Measurements from ENCODE around the gene SYT8. TPM values are rescaled to one million over a fixed set of nuclear protein-coding genes. Genes with fewer than 3 reads are reported as not detected.

Gene SYT8
- total RNA-seq, 1 experiment from 2014 or later = 7.8 TPM

GRCh38 chr11:1867381-1867780, 32.6 kb downstream of the SYT8 start:
- CTCF ChIA-PET = no interaction called here
- no peak overlapping the region for H3K27ac ChIP-seq (ENCODE audit: low read length)
- no peak for TF ChIP-seq CTCF (conservative IDR thresholded peaks at IDR 0.05; ENCODE audit: low read depth, low read length)
- TF ChIP-seq EZH2phosphoT487 (IDR thresholded peaks at IDR 0.05; ENCODE audit: borderline replicate concordance, low read length) = no peak
- TF ChIP-seq EZH2 (IDR thresholded peaks at IDR 0.05; ENCODE audit: low read length, unreplicated experiment) = no peak
- H3K9me2 ChIP-seq (replicated peaks; ENCODE audit: low read length) = no peaks in the 10 kb centered on the region
- no peaks in the 10 kb centered on the region for H4K20me1 ChIP-seq (ENCODE audit: low read length)
- no peak overlapping the region for H3K4me2 ChIP-seq (ENCODE audit: low read length)
- H3K4me3 ChIP-seq (ENCODE audit: low read length) = no peak overlapping the region
- peaks cover 7% of the 10 kb centered on the region for H3K4me1 ChIP-seq (ENCODE audit: insufficient read depth, low read length)
- no peak for ATAC-seq
- no peaks in the 10 kb centered on the region for H3K36me3 ChIP-seq (ENCODE audit: low read depth, low read length)
- DNase-seq = no peak
- intact Hi-C loops (cut with micrococcal nuclease) = no loop called here
- peaks cover 32% of the 10 kb centered on the region for H3K27me3 ChIP-seq (ENCODE audit: low read length)
- H3K9me3 ChIP-seq (ENCODE audit: low read length) = no peaks in the 10 kb centered on the region
- no peak overlapping the region for H2AFZ ChIP-seq (ENCODE audit: low read length)
- H3K9ac ChIP-seq (ENCODE audit: low read length) = no peak overlapping the region
- POLR2A ChIA-PET (ENCODE audit: unreplicated experiment) = no interaction called here
- BruUV-seq (replicated peaks) = no TSS peak
- H3K79me2 ChIP-seq (ENCODE audit: low read length) = no peaks in the 10 kb centered on the region
- no peaks in the 10 kb centered on the region for H3F3A ChIP-seq (ENCODE audit: low read length, unreplicated experiment)

- ATAC-seq (no peak), DNase-seq (no peak)
- intact Hi-C loops (cut with micrococcal nuclease) = no loop called here
- H3K9ac ChIP-seq (ENCODE audit: low read length) = no peak overlapping the region
- ChIA-PET CTCF (no interaction called here), POLR2A (ENCODE audit: unreplicated experiment) (no interaction called here)
- no peak for TF ChIP-seq EZH2 (IDR thresholded peaks at IDR 0.05; ENCODE audit: low read length, unreplicated experiment)
- TF ChIP-seq EZH2phosphoT487 (IDR thresholded peaks at IDR 0.05; ENCODE audit: borderline replicate concordance, low read length) = no peak
- TF ChIP-seq CTCF (conservative IDR thresholded peaks at IDR 0.05; ENCODE audit: low read depth, low read length) = no peak
- H3K4me1 ChIP-seq (ENCODE audit: insufficient read depth, low read length) = peaks cover 6% of the 10 kb centered on the region
- no peak overlapping the region for H3K4me3 ChIP-seq (ENCODE audit: low read length)
- no peak overlapping the region for H3K27ac ChIP-seq (ENCODE audit: low read length)
- no peaks in the 10 kb centered on the region for H3K9me2 ChIP-seq (replicated peaks; ENCODE audit: low read length)
- no peak overlapping the region for H2AFZ ChIP-seq (ENCODE audit: low read length)
- H3K4me2 ChIP-seq (ENCODE audit: low read length) = no peak overlapping the region
- BruUV-seq (replicated peaks) = no TSS peak
- no peaks in the 10 kb centered on the region for H3K79me2 ChIP-seq (ENCODE audit: low read length)
- H3K36me3 ChIP-seq (ENCODE audit: low read depth, low read length) = no peaks in the 10 kb centered on the region
- H3K27me3 ChIP-seq (ENCODE audit: low read length) = peaks cover 32% of the 10 kb centered on the region
- H4K20me1 ChIP-seq (ENCODE audit: low read length) = no peaks in the 10 kb centered on the region
- no peaks in the 10 kb centered on the region for H3F3A ChIP-seq (ENCODE audit: low read length, unreplicated experiment)
- no peaks in the 10 kb centered on the region for H3K9me3 ChIP-seq (ENCODE audit: low read length)
Observed at GRCh38 chr11:1868056-1868635, 33.4 kb downstream of the SYT8 start.

DNA sequence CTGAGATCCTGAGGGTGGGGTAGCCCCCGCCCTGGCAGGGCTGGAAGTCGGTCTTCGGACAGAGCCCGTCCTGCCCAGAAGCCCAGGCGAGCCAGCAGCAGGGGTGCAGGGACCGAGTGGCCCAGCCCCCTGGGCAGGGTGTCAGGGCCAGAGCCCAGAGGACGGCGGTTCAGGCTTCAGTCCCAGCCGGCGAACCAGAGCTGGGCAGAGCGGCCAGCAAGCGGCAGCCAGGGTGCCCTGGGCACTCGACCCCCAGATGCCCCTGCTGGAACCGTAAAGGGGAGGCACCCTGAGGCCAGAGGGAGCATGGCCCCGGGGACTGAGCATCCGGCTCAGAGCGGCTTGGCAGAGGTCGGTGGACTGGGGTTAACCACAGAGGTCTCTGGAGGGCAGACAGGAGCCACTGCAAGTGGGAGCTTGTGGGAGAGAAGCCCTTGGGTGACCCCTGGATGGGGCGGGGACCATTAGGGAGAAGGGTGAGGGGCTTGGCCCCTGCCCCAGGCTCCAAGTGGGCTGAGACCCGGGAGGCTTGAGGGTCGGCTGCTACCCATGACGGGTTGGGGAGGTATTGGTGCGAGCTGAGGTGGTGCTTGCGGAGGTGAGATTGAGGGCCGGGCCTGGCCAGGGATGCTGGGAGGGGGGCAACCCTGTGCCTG, 34.0 kb downstream of the SYT8 start:
- ChIA-PET POLR2A (ENCODE audit: unreplicated experiment) (no interaction called here), CTCF (no interaction called here)
- BruUV-seq (replicated peaks) = no TSS peak
- Histone ChIP-seq H3K4me1 (ENCODE audit: insufficient read depth, low read length) (peaks cover under 1% of the 10 kb centered on the region), H2AFZ (ENCODE audit: low read length) (no peak overlapping the region), H3K36me3 (ENCODE audit: low read depth, low read length) (no peaks in the 10 kb centered on the region), H3K27me3 (ENCODE audit: low read length) (peaks cover 32% of the 10 kb centered on the region), H3K27ac (ENCODE audit: low read length) (no peak overlapping the region), H3K79me2 (ENCODE audit: low read length) (no peaks in the 10 kb centered on the region), H3F3A (ENCODE audit: low read length, unreplicated experiment) (no peaks in the 10 kb centered on the region), H4K20me1 (ENCODE audit: low read length) (no peaks in the 10 kb centered on the region), H3K9ac (ENCODE audit: low read length) (no peak overlapping the region), H3K9me3 (ENCODE audit: low read length) (no peaks in the 10 kb centered on the region), H3K9me2 (replicated peaks; ENCODE audit: low read length) (no peaks in the 10 kb centered on the region), H3K4me2 (ENCODE audit: low read length) (no peak overlapping the region), H3K4me3 (ENCODE audit: low read length) (no peak overlapping the region)
- no peak for TF ChIP-seq CTCF (conservative IDR thresholded peaks at IDR 0.05; ENCODE audit: low read depth, low read length)
- no peak for TF ChIP-seq EZH2phosphoT487 (IDR thresholded peaks at IDR 0.05; ENCODE audit: borderline replicate concordance, low read length)
- TF ChIP-seq EZH2 (IDR thresholded peaks at IDR 0.05; ENCODE audit: low read length, unreplicated experiment) = no peak
- no peak for ATAC-seq
- DNase-seq = no peak
- intact Hi-C loops (cut with micrococcal nuclease) = no loop called here

Measured in PC-3 (cell line).